ENCODE results near the gene UPK3A.

DNA sequence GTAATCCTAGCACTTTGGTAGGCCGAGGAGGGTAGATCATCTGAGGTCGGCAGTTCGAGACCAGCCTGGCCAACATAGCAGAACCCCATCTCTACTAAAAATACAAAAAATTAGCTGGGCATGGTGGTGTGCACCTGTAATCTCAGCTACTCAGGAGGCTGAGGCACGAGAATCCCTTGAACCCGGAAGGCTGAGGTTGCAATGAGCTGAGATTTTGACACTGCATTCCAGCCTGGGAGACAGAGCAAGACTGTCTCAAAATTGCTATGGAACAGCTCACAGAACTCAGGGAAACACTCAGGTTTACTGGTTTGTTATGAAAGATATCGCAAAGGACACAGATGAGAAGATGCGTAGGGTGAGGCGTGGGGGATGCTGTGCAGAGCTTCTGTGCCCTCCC is 27.7 kb downstream of the UPK3A start:
- TF ChIP-seq CTCF (IDR thresholded peaks at IDR 0.05) (no peak), EP300 (IDR thresholded peaks at IDR 0.05) (no peak), POLR2A (IDR thresholded peaks at IDR 0.05) (no peak), POLR2AphosphoS5 (IDR thresholded peaks at IDR 0.05) (no peak)

All from gastroesophageal sphincter (tissue), 3 donors.